Osteoblast (primary cell): ENCODE measurements around the gene CERS5. TPM values are rescaled to one million over a fixed set of nuclear protein-coding genes. Genes with fewer than 3 reads are reported as not detected.

Source experiments
- DNase-seq: peaks from one replicate; pipeline ENCODE4 v3.0.0; 2011; ENCODE audit warnings: low spot score, mixed read lengths; ENCODE audit not compliant: insufficient read length; ENCODE audit errors: missing footprints
- H2AFZ ChIP-seq: 2 replicates; pipeline ENCODE4 v1.6.0; 2011; ENCODE audit warnings: mild to moderate bottlenecking, low read length
- H3K27ac ChIP-seq: 2 replicates; pipeline ENCODE4 v1.5.1; 2011; ENCODE audit warnings: mild to moderate bottlenecking, low read depth, low read length, moderate library complexity
- H3K27me3 ChIP-seq: 2 replicates; pipeline ENCODE4 v1.6.0; 2012; ENCODE audit warnings: mild to moderate bottlenecking, control low read depth, inconsistent platforms, low read length, moderate library complexity; ENCODE audit not compliant: insufficient read depth
- H3K36me3 ChIP-seq: 2 replicates; pipeline ENCODE4 v1.5.1; 2011; ENCODE audit warnings: mild to moderate bottlenecking, low read length, control low read depth, moderate library complexity; ENCODE audit not compliant: insufficient read depth
- H3K4me1 ChIP-seq: 2 replicates; pipeline ENCODE4 v1.5.1; 2011; ENCODE audit warnings: mild to moderate bottlenecking, low read length, control low read depth, moderate library complexity; ENCODE audit not compliant: insufficient read depth
- H3K4me2 ChIP-seq: 2 replicates; pipeline ENCODE4 v1.6.0; 2011; ENCODE audit warnings: mild to moderate bottlenecking, low read length; ENCODE audit not compliant: insufficient read depth
- H3K4me3 ChIP-seq: fragments of 200-600 bp; sonication (generic); 3 replicates; pipeline ENCODE4 v1.5.1; 2012; ENCODE audit warnings: mild to moderate bottlenecking, low read length, inconsistent platforms; ENCODE audit not compliant: insufficient read depth
- H3K79me2 ChIP-seq: 2 replicates; pipeline ENCODE4 v1.6.0; 2012; ENCODE audit warnings: mild to moderate bottlenecking, low read length, control low read depth, inconsistent platforms; ENCODE audit not compliant: insufficient read depth
- H3K9me3 ChIP-seq: 2 replicates; pipeline ENCODE4 v1.5.1; 2011; ENCODE audit warnings: low read depth, low read length, control low read depth
- H4K20me1 ChIP-seq: 2 replicates; pipeline ENCODE4 v1.6.0; 2012; ENCODE audit warnings: mild to moderate bottlenecking, low read length, control low read depth; ENCODE audit not compliant: insufficient read depth
- total RNA-seq: library from RNA; depleted of rRNA; stranded (reverse); fragments of >200 nt; gene quantifications from 2 replicates; pipeline ENCODE4 v1.2.3, GENCODE V29; 2012
- TF ChIP-seq, protein P1 (sequence below): IDR thresholded peaks from 2 replicates; pipeline ENCODE4 v1.5.1; 2011; ENCODE audit warnings: mild to moderate bottlenecking, low read depth, low read length, moderate library complexity; ENCODE audit errors: extremely low read depth

Gene CERS5
- total RNA-seq, 1 donor, result 33.7 TPM

DNA sequence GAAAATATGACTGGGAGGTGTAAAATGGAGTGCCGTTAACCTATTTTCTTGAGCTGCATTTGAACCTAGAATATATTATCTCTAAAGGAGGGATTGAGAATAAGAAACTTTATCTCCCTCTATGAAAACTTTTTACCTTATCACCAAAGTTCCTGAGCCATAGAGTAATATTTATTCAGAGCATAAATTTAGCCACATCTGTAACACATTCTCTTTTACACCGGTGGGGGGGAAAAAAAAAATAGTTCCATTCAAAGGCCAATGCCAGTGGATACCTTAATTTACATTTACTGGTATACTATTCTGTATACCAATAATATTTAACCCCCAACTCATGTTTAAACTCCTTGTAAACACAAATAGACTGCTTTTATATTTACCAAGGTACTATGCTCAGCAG is 21.7 kb downstream of the CERS5 start:
- DNase-seq, result peak; percentile 52
- peaks cover 67% of the 10 kb centered on the region for H3K79me2 ChIP-seq

DNA sequence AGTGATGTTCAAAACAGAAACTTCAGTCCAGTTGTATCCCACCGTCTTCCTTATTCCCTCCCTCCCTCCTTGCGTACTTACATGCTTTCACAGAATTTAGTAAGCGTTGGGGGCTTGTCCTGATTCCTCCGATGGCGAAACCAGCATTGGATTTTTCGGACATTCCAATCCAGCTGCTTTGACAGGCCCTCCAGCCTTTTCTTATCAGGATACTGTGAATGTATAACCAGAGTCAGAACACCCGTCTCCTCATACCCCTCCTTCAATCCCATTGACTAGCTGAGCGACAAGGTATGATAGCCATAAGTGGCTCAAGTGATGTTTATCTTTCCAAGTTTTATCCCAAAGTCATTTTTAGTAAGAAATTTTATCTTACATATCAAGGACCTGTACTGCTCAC is 24.2 kb downstream of the CERS5 start:
- Histone ChIP-seq H3K36me3 (peaks cover 34% of the 10 kb centered on the region), H3K9me3 (no peaks in the 10 kb centered on the region), H3K27ac (no peak overlapping the region), H4K20me1 (peaks cover 8% of the 10 kb centered on the region), H3K4me1 (no peaks in the 10 kb centered on the region), H3K4me3 (no peak overlapping the region), H2AFZ (no peak overlapping the region), H3K79me2 (peaks cover 44% of the 10 kb centered on the region), H3K4me2 (no peak overlapping the region), H3K27me3 (no peaks in the 10 kb centered on the region)
- no peak for DNase-seq
- TF ChIP-seq, protein P1, sequence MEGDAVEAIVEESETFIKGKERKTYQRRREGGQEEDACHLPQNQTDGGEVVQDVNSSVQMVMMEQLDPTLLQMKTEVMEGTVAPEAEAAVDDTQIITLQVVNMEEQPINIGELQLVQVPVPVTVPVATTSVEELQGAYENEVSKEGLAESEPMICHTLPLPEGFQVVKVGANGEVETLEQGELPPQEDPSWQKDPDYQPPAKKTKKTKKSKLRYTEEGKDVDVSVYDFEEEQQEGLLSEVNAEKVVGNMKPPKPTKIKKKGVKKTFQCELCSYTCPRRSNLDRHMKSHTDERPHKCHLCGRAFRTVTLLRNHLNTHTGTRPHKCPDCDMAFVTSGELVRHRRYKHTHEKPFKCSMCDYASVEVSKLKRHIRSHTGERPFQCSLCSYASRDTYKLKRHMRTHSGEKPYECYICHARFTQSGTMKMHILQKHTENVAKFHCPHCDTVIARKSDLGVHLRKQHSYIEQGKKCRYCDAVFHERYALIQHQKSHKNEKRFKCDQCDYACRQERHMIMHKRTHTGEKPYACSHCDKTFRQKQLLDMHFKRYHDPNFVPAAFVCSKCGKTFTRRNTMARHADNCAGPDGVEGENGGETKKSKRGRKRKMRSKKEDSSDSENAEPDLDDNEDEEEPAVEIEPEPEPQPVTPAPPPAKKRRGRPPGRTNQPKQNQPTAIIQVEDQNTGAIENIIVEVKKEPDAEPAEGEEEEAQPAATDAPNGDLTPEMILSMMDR, result no peak

More for the DNA sequence above, 21.7 kb downstream of the CERS5 start:
- H3K9me3 ChIP-seq, result no peaks in the 10 kb centered on the region
- no peak overlapping the region for H3K4me2 ChIP-seq
- TF ChIP-seq, protein P1, result no peak
- H3K27ac ChIP-seq, result no peak overlapping the region
- no peak overlapping the region for H3K4me3 ChIP-seq
- no peaks in the 10 kb centered on the region for H3K4me1 ChIP-seq
- peaks cover 20% of the 10 kb centered on the region for H3K36me3 ChIP-seq
- H3K27me3 ChIP-seq, result no peaks in the 10 kb centered on the region
- H2AFZ ChIP-seq, result no peak overlapping the region
- peaks cover 12% of the 10 kb centered on the region for H4K20me1 ChIP-seq

DNA sequence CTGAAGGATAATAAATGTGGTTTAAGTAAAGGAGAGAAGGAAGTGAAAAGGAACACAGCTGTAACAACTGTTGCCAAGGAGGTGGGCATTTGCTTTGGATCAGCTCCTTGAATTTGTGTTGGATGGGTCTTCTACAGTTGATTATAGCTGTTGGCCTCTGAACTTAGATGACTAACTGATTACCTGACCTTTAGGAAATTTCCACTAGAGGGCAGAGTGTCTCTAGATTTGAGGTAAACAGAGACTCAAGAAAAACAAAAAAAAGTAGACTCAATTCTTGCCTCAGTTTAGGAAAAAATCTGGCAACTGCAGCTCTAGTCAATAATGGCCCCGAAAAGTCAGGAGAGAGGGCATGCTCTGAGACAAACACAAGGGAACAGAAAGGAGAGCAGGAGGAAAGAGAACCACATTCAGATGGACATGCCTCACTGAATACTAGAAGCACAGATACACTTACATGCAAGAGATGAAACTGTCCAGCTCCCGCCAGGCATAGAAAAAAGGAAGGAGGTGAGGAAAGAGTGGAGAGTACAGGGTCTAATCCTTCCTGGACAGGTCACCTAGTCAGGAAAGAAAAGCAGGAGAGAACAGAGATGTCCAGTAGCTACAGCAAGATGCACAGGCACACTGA is 34.5 kb downstream of the CERS5 start:
- Histone ChIP-seq H3K4me2 (no peak overlapping the region), H4K20me1 (no peaks in the 10 kb centered on the region), H2AFZ (no peak overlapping the region), H3K4me1 (peaks cover 8% of the 10 kb centered on the region), H3K79me2 (peaks cover 7% of the 10 kb centered on the region), H3K4me3 (no peak overlapping the region), H3K9me3 (no peaks in the 10 kb centered on the region), H3K27ac (no peak overlapping the region), H3K27me3 (no peaks in the 10 kb centered on the region), H3K36me3 (peaks cover 62% of the 10 kb centered on the region)
- DNase-seq, result no peak
- TF ChIP-seq, protein P1, result peak; percentile 60

DNA sequence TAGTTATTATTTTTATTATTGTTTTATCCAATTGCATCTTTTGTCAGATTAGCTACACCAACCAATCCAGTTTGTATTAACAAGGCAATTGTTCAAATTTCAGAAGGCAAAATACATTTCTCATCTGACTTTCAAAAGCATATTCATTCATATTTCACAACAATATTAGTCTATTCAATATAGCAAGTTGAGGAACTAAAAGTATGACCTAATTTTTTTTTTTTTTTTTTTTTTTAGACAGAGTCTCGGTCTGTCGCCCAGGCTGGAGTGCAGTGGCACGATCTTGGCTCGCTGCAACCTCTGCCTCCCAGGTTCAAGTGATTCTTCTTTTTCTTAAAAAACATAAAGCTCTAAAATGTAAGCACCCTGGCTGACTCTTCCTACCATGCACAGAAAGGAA is 37.9 kb downstream of the CERS5 start:
- Histone ChIP-seq H3K4me3 (no peak overlapping the region), H3K9me3 (no peaks in the 10 kb centered on the region), H3K4me1 (no peaks in the 10 kb centered on the region), H3K27ac (no peak overlapping the region), H3K4me2 (no peak overlapping the region), H3K79me2 (peaks cover 7% of the 10 kb centered on the region), H4K20me1 (no peaks in the 10 kb centered on the region), H3K27me3 (no peaks in the 10 kb centered on the region), H3K36me3 (peaks cover 59% of the 10 kb centered on the region), H2AFZ (no peak overlapping the region)
- DNase-seq, result no peak
- TF ChIP-seq, protein P1, result no peak
